Hepatocyte (in vitro differentiated cells): ENCODE data around the gene CENPB. TPM values are rescaled to one million over a fixed set of nuclear protein-coding genes. Genes with fewer than 3 reads are reported as not detected.
A peak's percentile ranks its signal among the peaks of the same experiment; 100 is the strongest.

Experiments used
- DNase-seq: peaks from one replicate; pipeline ENCODE4 v3.0.0-alpha.2; 2016; ENCODE audit warnings: low spot score
- H2AFZ ChIP-seq: fragments of 200-600 bp; sonication (generic); 2 replicates; pipeline ENCODE4 v1.6.0; 2016; ENCODE audit warnings: antibody characterized with exemption, mild to moderate bottlenecking
- H3K27ac ChIP-seq: fragments of 200-600 bp; sonication (generic); 2 replicates; pipeline ENCODE4 v1.5.1; 2016; ENCODE audit warnings: mild to moderate bottlenecking
- H3K27me3 ChIP-seq: fragments of 200-600 bp; sonication (generic); 2 replicates; pipeline ENCODE4 v1.6.1; 2016
- H3K36me3 ChIP-seq: fragments of 200-600 bp; sonication (generic); replicated peaks from 2 replicates; pipeline ENCODE4 v1.5.1; 2016; ENCODE audit warnings: low read depth; ENCODE audit not compliant: insufficient read depth
- H3K4me1 ChIP-seq: fragments of 200-600 bp; sonication (generic); 2 replicates; pipeline ENCODE4 v1.5.1; 2016; ENCODE audit warnings: mild to moderate bottlenecking, moderate library complexity; ENCODE audit not compliant: insufficient read depth
- H3K4me2 ChIP-seq: fragments of 200-600 bp; sonication (generic); 2 replicates; pipeline ENCODE4 v1.6.0; 2016
- H3K4me3 ChIP-seq: fragments of 200-600 bp; sonication (generic); 2 replicates; pipeline ENCODE4 v1.5.1; 2016; ENCODE audit warnings: mild to moderate bottlenecking
- H3K79me2 ChIP-seq: fragments of 200-600 bp; sonication (generic); 2 replicates; pipeline ENCODE4 v1.6.0; 2017; ENCODE audit warnings: mild to moderate bottlenecking
- H3K9me2 ChIP-seq: fragments of 200-600 bp; sonication (generic); replicated peaks from 2 replicates; pipeline ENCODE4 v1.6.0; 2017; ENCODE audit warnings: mild to moderate bottlenecking; ENCODE audit not compliant: insufficient read depth
- H3K9me3 ChIP-seq: fragments of 200-600 bp; sonication (generic); 2 replicates; pipeline ENCODE4 v1.5.1; 2016; ENCODE audit warnings: low read depth, mild to moderate bottlenecking
- H4K20me1 ChIP-seq: fragments of 200-600 bp; sonication (generic); 2 replicates; pipeline ENCODE4 v1.6.0; 2016; ENCODE audit warnings: mild to moderate bottlenecking; ENCODE audit not compliant: insufficient read depth, poor library complexity, severe bottlenecking
- EZH2 ChIP-seq: fragments of 200-600 bp; sonication (generic); IDR thresholded peaks from 2 replicates; pipeline ENCODE4 v1.6.1; 2016; ENCODE audit warnings: antibody characterized with exemption, mild to moderate bottlenecking, borderline replicate concordance
- EZH2phosphoT487 ChIP-seq: fragments of 200-600 bp; sonication (generic); IDR thresholded peaks from one replicate; pipeline ENCODE4 v1.6.1; 2018; ENCODE audit warnings: antibody characterized with exemption, mild to moderate bottlenecking, low read depth, moderate library complexity; ENCODE audit not compliant: unreplicated experiment, severe bottlenecking
- WGBS: methylation state at CpG from one replicate; pipeline ENCODE4 v1.1.6; 2016; ENCODE audit warnings: low lambda C conversion rate; ENCODE audit errors: missing lambda C conversion rate; 5-methylcytosine and 5-hydroxymethylcytosine counted together
- polyA plus RNA-seq: library from polyadenylated mRNA; unstranded; fragments of >200 nt; fragmentation: Nextera tagmentation; extraction: Ambion mirVana; gene quantifications from 2 replicates; pipeline ENCODE4 v1.2.1, GENCODE V29; 2016
- total RNA-seq: library from RNA; depleted of rRNA; stranded (reverse); fragments of >200 nt; gene quantifications from 2 replicates; pipeline ENCODE4 v1.2.3, GENCODE V29; 2014
- TF ChIP-seq, protein P1 (sequence below): fragments of 200-600 bp; sonication (generic); IDR thresholded peaks from 2 replicates; pipeline ENCODE4 v1.5.1; 2016; ENCODE audit warnings: antibody characterized with exemption, mild to moderate bottlenecking; ENCODE audit not compliant: poor library complexity

The CENPB gene
- total and polyA plus RNA-seq, 2 experiments from 2014 or later = 21.2 to 46.7 TPM

DNA sequence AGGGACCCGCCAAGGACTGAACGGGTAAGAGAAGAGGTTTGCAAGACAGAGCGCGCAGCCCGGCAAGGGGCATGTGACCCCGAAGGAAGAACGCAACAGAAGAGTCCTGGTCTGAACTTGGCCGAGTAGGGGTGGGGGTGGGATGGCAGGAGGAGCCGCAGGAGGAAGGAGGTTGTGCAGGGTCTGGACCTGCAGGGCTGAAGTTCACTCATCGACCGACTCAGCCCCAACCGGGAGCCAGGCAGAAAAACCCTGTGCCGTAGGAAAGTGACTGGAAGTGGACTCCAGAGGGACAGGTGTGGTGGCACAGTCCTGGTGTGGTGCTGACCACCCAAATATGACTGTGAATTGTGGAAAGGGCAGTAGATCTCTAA is 34.2 kb downstream of the CENPB start:
- 34% methylated on average over 13 of the region's 13 CpGs for WGBS
- no peak for TF ChIP-seq EZH2phosphoT487
- no peak for TF ChIP-seq EZH2
- TF ChIP-seq, protein P1, sequence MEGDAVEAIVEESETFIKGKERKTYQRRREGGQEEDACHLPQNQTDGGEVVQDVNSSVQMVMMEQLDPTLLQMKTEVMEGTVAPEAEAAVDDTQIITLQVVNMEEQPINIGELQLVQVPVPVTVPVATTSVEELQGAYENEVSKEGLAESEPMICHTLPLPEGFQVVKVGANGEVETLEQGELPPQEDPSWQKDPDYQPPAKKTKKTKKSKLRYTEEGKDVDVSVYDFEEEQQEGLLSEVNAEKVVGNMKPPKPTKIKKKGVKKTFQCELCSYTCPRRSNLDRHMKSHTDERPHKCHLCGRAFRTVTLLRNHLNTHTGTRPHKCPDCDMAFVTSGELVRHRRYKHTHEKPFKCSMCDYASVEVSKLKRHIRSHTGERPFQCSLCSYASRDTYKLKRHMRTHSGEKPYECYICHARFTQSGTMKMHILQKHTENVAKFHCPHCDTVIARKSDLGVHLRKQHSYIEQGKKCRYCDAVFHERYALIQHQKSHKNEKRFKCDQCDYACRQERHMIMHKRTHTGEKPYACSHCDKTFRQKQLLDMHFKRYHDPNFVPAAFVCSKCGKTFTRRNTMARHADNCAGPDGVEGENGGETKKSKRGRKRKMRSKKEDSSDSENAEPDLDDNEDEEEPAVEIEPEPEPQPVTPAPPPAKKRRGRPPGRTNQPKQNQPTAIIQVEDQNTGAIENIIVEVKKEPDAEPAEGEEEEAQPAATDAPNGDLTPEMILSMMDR = no peak
- peak overlapping the region; percentile 90 for H3K4me2 ChIP-seq

DNA sequence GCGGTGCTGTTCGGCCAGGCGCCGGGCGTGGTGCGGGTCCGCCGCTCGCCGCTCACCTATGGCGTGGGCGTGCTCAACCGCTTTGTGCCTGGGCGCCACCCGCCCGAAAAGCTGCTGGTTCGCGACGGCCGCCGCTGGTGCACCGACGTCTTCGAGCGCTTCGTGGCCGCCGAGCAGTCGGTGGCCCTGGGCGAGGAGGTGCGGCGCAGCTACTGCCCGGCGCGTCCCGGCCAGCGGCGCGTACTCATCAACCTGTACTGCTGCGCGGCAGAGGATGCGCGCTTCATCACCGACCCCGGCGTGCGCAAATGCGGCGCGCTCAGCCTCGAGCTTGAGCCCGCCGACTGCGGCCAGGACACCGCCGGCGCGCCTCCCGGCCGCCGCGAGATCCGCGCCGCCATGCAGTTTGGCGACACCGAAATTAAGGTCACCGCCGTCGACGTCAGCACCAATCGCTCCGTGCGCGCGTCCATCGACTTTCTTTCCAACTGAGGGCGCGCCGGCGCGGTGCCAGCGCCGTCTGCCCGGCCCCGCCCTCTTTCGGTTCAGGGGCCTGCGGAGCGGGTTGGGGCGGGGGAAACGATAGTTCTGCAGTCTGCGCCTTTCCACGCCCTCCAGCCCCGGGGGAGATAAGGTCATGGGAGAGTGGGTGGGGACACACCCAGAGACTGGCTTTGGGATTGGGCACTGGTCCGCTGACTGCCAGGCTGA is 34.7 kb downstream of the CENPB start:
- peak overlapping the region; percentile 27 for H3K4me3 ChIP-seq
- no peaks in the 10 kb centered on the region for H3K36me3 ChIP-seq
- H3K27ac ChIP-seq = no peak overlapping the region
- no peaks in the 10 kb centered on the region for H3K9me3 ChIP-seq
- peaks cover 12% of the 10 kb centered on the region for H3K4me1 ChIP-seq
- no peak for TF ChIP-seq EZH2phosphoT487
- TF ChIP-seq EZH2 = no peak
- TF ChIP-seq, protein P1 = no peak
- H3K27me3 ChIP-seq = peaks cover 48% of the 10 kb centered on the region
- peak overlapping the region; percentile 90 for H3K4me2 ChIP-seq
- H3K9me2 ChIP-seq = no peaks in the 10 kb centered on the region
- H3K79me2 ChIP-seq = no peaks in the 10 kb centered on the region
- peak; percentile 63 for DNase-seq
- 7% methylated on average over 86 of the region's 95 CpGs for WGBS
- H2AFZ ChIP-seq = peak overlapping the region; percentile 56
- H4K20me1 ChIP-seq = no peaks in the 10 kb centered on the region

More for the DNA sequence above, 34.2 kb downstream of the CENPB start:
- H3K27me3 ChIP-seq = peaks cover 43% of the 10 kb centered on the region
- H3K9me3 ChIP-seq = no peaks in the 10 kb centered on the region
- H3K9me2 ChIP-seq = no peaks in the 10 kb centered on the region
- H3K27ac ChIP-seq = no peak overlapping the region
- no peak overlapping the region for H3K4me3 ChIP-seq
- DNase-seq = no peak
- no peak overlapping the region for H2AFZ ChIP-seq
- H3K4me1 ChIP-seq = peaks cover 12% of the 10 kb centered on the region
- no peaks in the 10 kb centered on the region for H4K20me1 ChIP-seq
- H3K36me3 ChIP-seq = no peaks in the 10 kb centered on the region
- no peaks in the 10 kb centered on the region for H3K79me2 ChIP-seq

DNA sequence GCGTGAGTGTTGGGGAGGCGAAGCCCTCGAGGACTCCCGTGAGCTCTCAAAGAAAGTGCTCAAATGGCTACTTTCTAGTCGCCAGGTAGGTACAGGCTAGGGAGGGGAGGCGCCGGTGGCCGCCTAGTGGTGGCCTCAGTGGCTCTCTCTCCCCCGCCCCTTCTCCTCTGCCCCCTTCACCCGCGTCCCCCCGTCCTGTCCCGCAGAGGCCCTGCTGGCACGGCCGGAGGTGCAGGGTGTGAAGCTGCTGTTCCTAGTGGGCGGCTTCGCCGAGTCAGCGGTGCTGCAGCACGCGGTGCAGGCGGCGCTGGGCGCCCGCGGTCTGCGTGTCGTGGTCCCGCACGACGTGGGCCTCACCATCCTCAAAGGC is 35.2 kb downstream of the CENPB start:
- H3K27me3 ChIP-seq = peaks cover 52% of the 10 kb centered on the region
- peak overlapping the region; percentile 90 for H3K4me2 ChIP-seq
- no peak overlapping the region for H3K27ac ChIP-seq
- H3K9me3 ChIP-seq = no peaks in the 10 kb centered on the region
- H3K79me2 ChIP-seq = no peaks in the 10 kb centered on the region
- peaks cover 12% of the 10 kb centered on the region for H3K4me1 ChIP-seq
- no peak for DNase-seq
- H3K9me2 ChIP-seq = no peaks in the 10 kb centered on the region
- H3K4me3 ChIP-seq = no peak overlapping the region
- TF ChIP-seq EZH2 = peak; percentile 11
- TF ChIP-seq, protein P1 = no peak
- H4K20me1 ChIP-seq = no peaks in the 10 kb centered on the region
- H2AFZ ChIP-seq = peak overlapping the region; percentile 56
- no peaks in the 10 kb centered on the region for H3K36me3 ChIP-seq
- WGBS = 30% methylated on average over 27 of the region's 31 CpGs
